Fibroblast of skin of back (primary cell): ENCODE measurements around the gene CD48.
A peak's percentile ranks its signal among the peaks of the same experiment; 100 is the strongest.

Experiments
- DNase-seq: peaks from one replicate; pipeline ENCODE4 v3.0.0-alpha.2; 2013

CD48 gene

GRCh38 chr1:160651433-160652064 lies 60.1 kb downstream of the CD48 start:
- DNase-seq = no peak

GRCh38 chr1:160647329-160647720 lies 64.3 kb downstream of the CD48 start:
- DNase-seq = no peak

GRCh38 chr1:160646711-160647328 lies 64.8 kb downstream of the CD48 start, which contains the start of gene SLAMF1:
Gene SLAMF1 (minus strand): TSS chr1:160647044. CDS start chr1:160646945, 99 bp downstream.
- DNase-seq = no peak

- no peak for DNase-seq
Observed at GRCh38 chr1:160646180-160646579, 65.4 kb downstream of the CD48 start.

GRCh38 chr1:160645386-160646130 lies 66.1 kb downstream of the CD48 start:
- DNase-seq = no peak

GRCh38 chr1:160644399-160644798 lies 67.2 kb downstream of the CD48 start:
- no peak for DNase-seq

GRCh38 chr1:160643138-160643537 lies 68.5 kb downstream of the CD48 start:
- DNase-seq = no peak

GRCh38 chr1:160642281-160642644 lies 69.4 kb downstream of the CD48 start:
- DNase-seq = no peak

GRCh38 chr1:160641323-160642280 lies 70.0 kb downstream of the CD48 start:
- no peak for DNase-seq

GRCh38 chr1:160640359-160641123 lies 71.1 kb downstream of the CD48 start:
- no peak for DNase-seq

- peak; percentile 12 for DNase-seq
Observed at GRCh38 chr1:160639652-160640051, 72.0 kb downstream of the CD48 start.

- DNase-seq = no peak
Observed at GRCh38 chr1:160638926-160639325, 72.7 kb downstream of the CD48 start.

GRCh38 chr1:160638540-160638857 lies 73.1 kb downstream of the CD48 start:
- no peak for DNase-seq

- peak; percentile 15 for DNase-seq
Observed at GRCh38 chr1:160637821-160638539, 73.6 kb downstream of the CD48 start.

GRCh38 chr1:160637065-160637464 lies 74.6 kb downstream of the CD48 start:
- DNase-seq = no peak

GRCh38 chr1:160636547-160636946 lies 75.1 kb downstream of the CD48 start:
- DNase-seq = no peak

GRCh38 chr1:160636076-160636475 lies 75.5 kb downstream of the CD48 start:
- DNase-seq = no peak

- DNase-seq = no peak
Observed at GRCh38 chr1:160634543-160635491, 76.8 kb downstream of the CD48 start.

GRCh38 chr1:160633330-160633903 lies 78.2 kb downstream of the CD48 start:
- DNase-seq = no peak
